ENCODE data around the gene KRTAP4-16. TPM values are rescaled to one million over a fixed set of nuclear protein-coding genes. Genes with fewer than 3 reads are reported as not detected.

Gene KRTAP4-16
- total RNA-seq, 1 experiment from 2014 or later = not detected

DNA sequence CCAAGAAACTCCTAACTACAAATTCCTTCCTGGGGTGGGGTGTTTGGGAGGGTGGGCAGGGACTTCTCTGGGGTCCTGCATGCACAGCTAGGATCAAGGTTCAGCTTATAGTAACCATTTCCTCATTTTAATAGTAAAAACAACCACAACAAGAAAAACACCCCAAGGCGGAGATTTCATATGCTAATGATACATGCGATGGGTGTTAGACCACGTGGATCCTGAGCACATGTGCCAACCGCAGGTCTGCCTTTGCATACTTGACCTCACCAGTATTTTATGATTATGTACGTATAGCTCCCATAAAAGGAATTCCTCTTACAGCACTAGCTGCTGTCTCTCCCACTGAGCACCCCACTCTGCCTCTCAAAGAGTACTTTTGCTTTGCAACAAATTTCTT lies 14.3 kb upstream of the KRTAP4-16 start:
- TF ChIP-seq, protein P1, sequence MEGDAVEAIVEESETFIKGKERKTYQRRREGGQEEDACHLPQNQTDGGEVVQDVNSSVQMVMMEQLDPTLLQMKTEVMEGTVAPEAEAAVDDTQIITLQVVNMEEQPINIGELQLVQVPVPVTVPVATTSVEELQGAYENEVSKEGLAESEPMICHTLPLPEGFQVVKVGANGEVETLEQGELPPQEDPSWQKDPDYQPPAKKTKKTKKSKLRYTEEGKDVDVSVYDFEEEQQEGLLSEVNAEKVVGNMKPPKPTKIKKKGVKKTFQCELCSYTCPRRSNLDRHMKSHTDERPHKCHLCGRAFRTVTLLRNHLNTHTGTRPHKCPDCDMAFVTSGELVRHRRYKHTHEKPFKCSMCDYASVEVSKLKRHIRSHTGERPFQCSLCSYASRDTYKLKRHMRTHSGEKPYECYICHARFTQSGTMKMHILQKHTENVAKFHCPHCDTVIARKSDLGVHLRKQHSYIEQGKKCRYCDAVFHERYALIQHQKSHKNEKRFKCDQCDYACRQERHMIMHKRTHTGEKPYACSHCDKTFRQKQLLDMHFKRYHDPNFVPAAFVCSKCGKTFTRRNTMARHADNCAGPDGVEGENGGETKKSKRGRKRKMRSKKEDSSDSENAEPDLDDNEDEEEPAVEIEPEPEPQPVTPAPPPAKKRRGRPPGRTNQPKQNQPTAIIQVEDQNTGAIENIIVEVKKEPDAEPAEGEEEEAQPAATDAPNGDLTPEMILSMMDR (conservative IDR thresholded peaks at IDR 0.05) = no peak

More for the DNA sequence above, 14.3 kb upstream of the KRTAP4-16 start:
- H4K20me1 ChIP-seq (ENCODE audit: control insufficient read depth, insufficient read depth, insufficient read length) = no peaks in the 10 kb centered on the region
- WGBS (ENCODE audit: extremely low coverage, insufficient read length, low lambda C conversion rate) = no CpG with 5 or more reads among the region's 5 CpGs
- no peak overlapping the region for H3K9ac ChIP-seq (ENCODE audit: extremely low read depth, insufficient read length, low read length)
- H2BK20ac ChIP-seq (ENCODE audit: low read depth, low read length, poor library complexity, severe bottlenecking) = no peak overlapping the region
- no peak for DNase-seq
- H3K27ac Mint-ChIP-seq = no peak overlapping the region
- H3K23me2 ChIP-seq (ENCODE audit: insufficient read length, low read depth, low read length, poor library complexity, severe bottlenecking) = no peaks in the 10 kb centered on the region
- peaks cover 8 to 15% (median 8%) of the 10 kb centered on the region in 3 experiments for H3K36me3 Mint-ChIP-seq (ENCODE audit: insufficient read depth in 1 of 3, low read depth in 3 of 3)
- H3K27me3 ChIP-seq (ENCODE audit: insufficient read depth, low read length) = no peaks in the 10 kb centered on the region
- H3K4me2 ChIP-seq (ENCODE audit: insufficient read depth, insufficient read length, low read length) = no peak overlapping the region
- no peak overlapping the region for H4K8ac ChIP-seq (replicated peaks; ENCODE audit: insufficient read length, low read depth, low read length)
- H3K27me3 Mint-ChIP-seq (ENCODE audit: low read depth) = no peaks in the 10 kb centered on the region
- no peak overlapping the region for H3T11ph ChIP-seq (ENCODE audit: low read length)
- no peak overlapping the region for H3K4me3 Mint-ChIP-seq
- H3K18ac ChIP-seq (ENCODE audit: insufficient read length, low read depth, low read length) = no peak overlapping the region
- H3K9me3 ChIP-seq (ENCODE audit: control insufficient read depth, low read depth, low read length) = peaks cover 4% of the 10 kb centered on the region
- H3K4me1 Mint-ChIP-seq = peaks cover 28 to 30% of the 10 kb centered on the region in 2 experiments
- no peak overlapping the region for H2BK15ac ChIP-seq (ENCODE audit: low read depth, low read length)
- H3K4ac ChIP-seq (ENCODE audit: low read depth, low read length) = no peak overlapping the region
- no peak overlapping the region for H2AK5ac ChIP-seq (ENCODE audit: insufficient read length, low read length)
- H2BK12ac ChIP-seq (ENCODE audit: insufficient read length, low read depth, low read length) = no peak overlapping the region
- no peak overlapping the region for H3K56ac ChIP-seq (ENCODE audit: insufficient read length, low read depth, low read length)
- H2BK120ac ChIP-seq (ENCODE audit: low read depth, low read length, poor library complexity, severe bottlenecking) = no peak overlapping the region
- H3K79me1 ChIP-seq (ENCODE audit: insufficient read depth, low read depth, low read length, poor library complexity, severe bottlenecking) = no peaks in the 10 kb centered on the region
- H2BK5ac ChIP-seq (ENCODE audit: insufficient read length, low read length) = no peak overlapping the region
- H3K27ac ChIP-seq (ENCODE audit: insufficient read length, low read depth, low read length) = no peak overlapping the region
- no peak overlapping the region for H3K14ac ChIP-seq (ENCODE audit: insufficient read depth, low read length)
- H4K5ac ChIP-seq (ENCODE audit: insufficient read length, low read depth, low read length) = no peak overlapping the region
- H2AFZ ChIP-seq (ENCODE audit: low read length) = no peak overlapping the region
- no peak overlapping the region for H3K23ac ChIP-seq (ENCODE audit: insufficient read length, low read depth, low read length)
- H3K79me2 ChIP-seq (ENCODE audit: insufficient read depth, low read length) = no peaks in the 10 kb centered on the region
- H3K4me1 ChIP-seq (ENCODE audit: insufficient read depth, low read length) = no peaks in the 10 kb centered on the region
- no peak overlapping the region for H4K91ac ChIP-seq (ENCODE audit: insufficient read length, low read depth, low read length)
- H3K9me3 Mint-ChIP-seq = peaks cover 21 to 36% of the 10 kb centered on the region in 2 experiments
